KMS-11 (cell line): ENCODE measurements around the gene PRUNE2.

ENCODE experiments used
- H2AFZ ChIP-seq: fragments of 200-600 bp; sonication (generic); 2 replicates; pipeline ENCODE4 v1.6.1; 2016; ENCODE audit warnings: antibody characterized with exemption, mixed run types, low read depth
- H3K27ac ChIP-seq: fragments of 200-600 bp; sonication (generic); 2 replicates; pipeline ENCODE4 v1.6.1; 2016; ENCODE audit warnings: mild to moderate bottlenecking, mixed run types
- H3K27me3 ChIP-seq: fragments of 200-600 bp; sonication (generic); 2 replicates; pipeline ENCODE4 v1.6.1; 2017; ENCODE audit warnings: mild to moderate bottlenecking, low read depth, mixed run types, moderate library complexity; ENCODE audit not compliant: insufficient read depth
- H3K36me3 ChIP-seq: fragments of 200-600 bp; sonication (generic); 2 replicates; pipeline ENCODE4 v1.6.1; 2017; ENCODE audit warnings: mild to moderate bottlenecking, mixed run types; ENCODE audit not compliant: insufficient read depth
- H3K4me1 ChIP-seq: fragments of 200-600 bp; sonication (generic); 2 replicates; pipeline ENCODE4 v1.6.1; 2016; ENCODE audit warnings: mild to moderate bottlenecking, low read depth, mixed run types; ENCODE audit not compliant: poor library complexity, severe bottlenecking
- H3K4me2 ChIP-seq: fragments of 200-600 bp; sonication (generic); 2 replicates; pipeline ENCODE4 v1.7.0; 2016; ENCODE audit warnings: mild to moderate bottlenecking, mixed run types
- H3K4me3 ChIP-seq: fragments of 200-600 bp; sonication (generic); IDR thresholded peaks from 2 replicates; pipeline ENCODE4 v1.6.1; 2017; ENCODE audit warnings: low read depth, low read length, mixed read lengths; ENCODE audit not compliant: insufficient read depth
- H3K79me2 ChIP-seq: fragments of 200-600 bp; sonication (generic); 2 replicates; pipeline ENCODE4 v1.6.1; 2016; ENCODE audit warnings: low read depth, mixed run types; ENCODE audit not compliant: insufficient read depth
- H3K9ac ChIP-seq: fragments of 200-600 bp; sonication (generic); 2 replicates; pipeline ENCODE4 v1.6.1; 2016; ENCODE audit warnings: mild to moderate bottlenecking, mixed run types
- H4K20me1 ChIP-seq: fragments of 200-600 bp; sonication (generic); 2 replicates; pipeline ENCODE4 v1.6.1; 2016; ENCODE audit warnings: mild to moderate bottlenecking, mixed run types; ENCODE audit not compliant: insufficient read depth
- CTCF ChIP-seq: fragments of 200-600 bp; sonication (generic); conservative IDR thresholded peaks from 2 replicates; pipeline ENCODE4 v1.6.1; 2017; ENCODE audit warnings: low read depth, mild to moderate bottlenecking, antibody characterized with exemption, low read length, moderate library complexity, mixed read lengths

PRUNE2 gene

GRCh38 chr9:76799473-76799872 lies 106.4 kb downstream of the PRUNE2 start:
- no peak overlapping the region for H3K27ac ChIP-seq

GRCh38 chr9:76798527-76798926 lies 107.4 kb downstream of the PRUNE2 start:
- Histone ChIP-seq H3K4me1 (peaks cover 28% of the 10 kb centered on the region), H3K4me2 (peak overlapping the region; percentile 55), H3K4me3 (no peak overlapping the region), H2AFZ (peak overlapping the region; percentile 45; the same call in 1 of the 2 replicates), H3K9ac (no peak overlapping the region), H3K36me3 (no peaks in the 10 kb centered on the region), H3K27me3 (no peaks in the 10 kb centered on the region), H4K20me1 (no peaks in the 10 kb centered on the region), H3K79me2 (no peaks in the 10 kb centered on the region), H3K27ac (peak overlapping the region; percentile 39; the same call in 1 of the 2 replicates)
- TF ChIP-seq CTCF: no peak

More at GRCh38 chr9:76799473-76799872, 106.4 kb downstream of the PRUNE2 start:
- Histone ChIP-seq H3K4me3 (no peak overlapping the region), H4K20me1 (no peaks in the 10 kb centered on the region), H3K9ac (no peak overlapping the region), H2AFZ (no peak overlapping the region), H3K4me1 (peaks cover 28% of the 10 kb centered on the region), H3K36me3 (no peaks in the 10 kb centered on the region), H3K79me2 (no peaks in the 10 kb centered on the region), H3K27me3 (no peaks in the 10 kb centered on the region), H3K4me2 (no peak overlapping the region)
- no peak for TF ChIP-seq CTCF

- Histone ChIP-seq H3K79me2 (no peaks in the 10 kb centered on the region), H4K20me1 (no peaks in the 10 kb centered on the region), H3K4me2 (no peak overlapping the region), H3K27me3 (no peaks in the 10 kb centered on the region), H3K27ac (no peak overlapping the region), H3K4me3 (no peak overlapping the region), H3K36me3 (no peaks in the 10 kb centered on the region), H3K4me1 (peaks cover 28% of the 10 kb centered on the region), H2AFZ (no peak overlapping the region), H3K9ac (no peak overlapping the region)
- no peak for TF ChIP-seq CTCF
These were observed 109.6 kb downstream of the PRUNE2 start for GRCh38 chr9:76796296-76796695.

- no peaks in the 10 kb centered on the region for H3K79me2 ChIP-seq
- H3K36me3 ChIP-seq: no peaks in the 10 kb centered on the region
- no peaks in the 10 kb centered on the region for H4K20me1 ChIP-seq
- H3K27ac ChIP-seq: no peak overlapping the region
- TF ChIP-seq CTCF: no peak
- H3K4me1 ChIP-seq: peaks cover 20% of the 10 kb centered on the region
- no peak overlapping the region for H3K4me3 ChIP-seq
- H2AFZ ChIP-seq: no peak overlapping the region
- H3K9ac ChIP-seq: no peak overlapping the region
- H3K27me3 ChIP-seq: no peaks in the 10 kb centered on the region
- no peak overlapping the region for H3K4me2 ChIP-seq
These were observed 112.0 kb downstream of the PRUNE2 start for GRCh38 chr9:76793784-76794431.
